Measurements from ENCODE around the gene PRKCH. TPM values are rescaled to one million over a fixed set of nuclear protein-coding genes. Genes with fewer than 3 reads are reported as not detected.

PRKCH gene
- total RNA-seq, 1 donor from 2014 or later: 0.30 TPM

GRCh38 chr14:61342932-61343331, 21.6 kb downstream of the PRKCH start:
- Mint-ChIP-seq H3K4me1 (peaks cover 9% of the 10 kb centered on the region), H3K27ac (ENCODE audit: unreplicated experiment) (no peak overlapping the region), H3K4me3 (no peak overlapping the region), H3K36me3 (ENCODE audit: low read depth) (no peaks in the 10 kb centered on the region), H3K27me3 (ENCODE audit: low read depth) (peaks cover 3% of the 10 kb centered on the region), H3K9me3 (no peaks in the 10 kb centered on the region)
- no peak for DNase-seq (ENCODE audit: low read depth, low spot score)
- no peak for TF ChIP-seq CTCF (conservative IDR thresholded peaks at IDR 0.05)

- Mint-ChIP-seq H3K27me3 (ENCODE audit: low read depth) (peaks cover 3% of the 10 kb centered on the region), H3K4me3 (no peak overlapping the region), H3K9me3 (no peaks in the 10 kb centered on the region), H3K4me1 (peaks cover 9% of the 10 kb centered on the region), H3K36me3 (ENCODE audit: low read depth) (no peaks in the 10 kb centered on the region), H3K27ac (ENCODE audit: unreplicated experiment) (no peak overlapping the region)
- no peak for DNase-seq (ENCODE audit: low read depth, low spot score)
- TF ChIP-seq CTCF (conservative IDR thresholded peaks at IDR 0.05): no peak
Observed at GRCh38 chr14:61343471-61343870, 22.1 kb downstream of the PRKCH start.

GRCh38 chr14:61343991-61344405, 22.6 kb downstream of the PRKCH start:
- H3K36me3 Mint-ChIP-seq (ENCODE audit: low read depth): no peaks in the 10 kb centered on the region
- H3K27ac Mint-ChIP-seq (ENCODE audit: unreplicated experiment): no peak overlapping the region
- no peak overlapping the region for H3K4me3 Mint-ChIP-seq
- DNase-seq (ENCODE audit: low read depth, low spot score): no peak
- TF ChIP-seq CTCF (conservative IDR thresholded peaks at IDR 0.05): no peak
- peaks cover 3% of the 10 kb centered on the region for H3K27me3 Mint-ChIP-seq (ENCODE audit: low read depth)
- no peaks in the 10 kb centered on the region for H3K9me3 Mint-ChIP-seq
- peaks cover 9% of the 10 kb centered on the region for H3K4me1 Mint-ChIP-seq

- no peak for DNase-seq (ENCODE audit: low read depth, low spot score)
- Mint-ChIP-seq H3K4me3 (no peak overlapping the region), H3K27ac (ENCODE audit: unreplicated experiment) (no peak overlapping the region), H3K4me1 (peaks cover 9% of the 10 kb centered on the region), H3K27me3 (ENCODE audit: low read depth) (peaks cover 3% of the 10 kb centered on the region), H3K36me3 (ENCODE audit: low read depth) (no peaks in the 10 kb centered on the region), H3K9me3 (no peaks in the 10 kb centered on the region)
- no peak for TF ChIP-seq CTCF (conservative IDR thresholded peaks at IDR 0.05)
Observed at GRCh38 chr14:61344437-61345150, 23.2 kb downstream of the PRKCH start.

- Mint-ChIP-seq H3K4me3 (no peak overlapping the region), H3K4me1 (peaks cover 9% of the 10 kb centered on the region), H3K36me3 (ENCODE audit: low read depth) (no peaks in the 10 kb centered on the region), H3K9me3 (no peaks in the 10 kb centered on the region), H3K27ac (ENCODE audit: unreplicated experiment) (no peak overlapping the region), H3K27me3 (ENCODE audit: low read depth) (peaks cover 3% of the 10 kb centered on the region)
- TF ChIP-seq CTCF (conservative IDR thresholded peaks at IDR 0.05): no peak
- DNase-seq (ENCODE audit: low read depth, low spot score): no peak
Observed at GRCh38 chr14:61345151-61345482, 23.7 kb downstream of the PRKCH start.
